Upper lobe of left lung (tissue), 4 donors: Measurements from ENCODE around the gene RAB6B.

Source experiments
- POLR2A ChIP-seq, 4 donors: fragments of 450-650 bp; IDR thresholded peaks; one replicate each; pipeline ENCODE4 v1.5.1; 2016 to 2017; ENCODE audit warnings: antibody characterized with exemption in 4 of 4, mild to moderate bottlenecking in 2 of 4
- TF ChIP-seq, protein P1 (sequence below), 6 experiments: fragments of 450-650 bp in 4 of 6; fragments of 200-600 bp in 2 of 6; sonication (generic) in 2 of 6; IDR thresholded peaks; one replicate each; pipeline ENCODE4 v1.5.1; 2016 to 2019; ENCODE audit warnings: antibody characterized with exemption in 6 of 6

GRCh38 chr3:133803469-133803868, 92.2 kb downstream of the RAB6B start:
- no peak for TF ChIP-seq POLR2A (IDR thresholded peaks at IDR 0.05)
- TF ChIP-seq, protein P1, sequence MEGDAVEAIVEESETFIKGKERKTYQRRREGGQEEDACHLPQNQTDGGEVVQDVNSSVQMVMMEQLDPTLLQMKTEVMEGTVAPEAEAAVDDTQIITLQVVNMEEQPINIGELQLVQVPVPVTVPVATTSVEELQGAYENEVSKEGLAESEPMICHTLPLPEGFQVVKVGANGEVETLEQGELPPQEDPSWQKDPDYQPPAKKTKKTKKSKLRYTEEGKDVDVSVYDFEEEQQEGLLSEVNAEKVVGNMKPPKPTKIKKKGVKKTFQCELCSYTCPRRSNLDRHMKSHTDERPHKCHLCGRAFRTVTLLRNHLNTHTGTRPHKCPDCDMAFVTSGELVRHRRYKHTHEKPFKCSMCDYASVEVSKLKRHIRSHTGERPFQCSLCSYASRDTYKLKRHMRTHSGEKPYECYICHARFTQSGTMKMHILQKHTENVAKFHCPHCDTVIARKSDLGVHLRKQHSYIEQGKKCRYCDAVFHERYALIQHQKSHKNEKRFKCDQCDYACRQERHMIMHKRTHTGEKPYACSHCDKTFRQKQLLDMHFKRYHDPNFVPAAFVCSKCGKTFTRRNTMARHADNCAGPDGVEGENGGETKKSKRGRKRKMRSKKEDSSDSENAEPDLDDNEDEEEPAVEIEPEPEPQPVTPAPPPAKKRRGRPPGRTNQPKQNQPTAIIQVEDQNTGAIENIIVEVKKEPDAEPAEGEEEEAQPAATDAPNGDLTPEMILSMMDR (IDR thresholded peaks at IDR 0.05): no peak
